ENCODE data around the gene RPL7A.
"Not testable (repeated sequence)": the region's sequence is repeated elsewhere in the genome, so short reads cannot be mapped to it uniquely, and the experiment has no call there.

RPL7A gene

GRCh38 chr9:133327834-133328484 is 20.1 kb upstream of the RPL7A start:
- DNase-seq = no peak

DNA sequence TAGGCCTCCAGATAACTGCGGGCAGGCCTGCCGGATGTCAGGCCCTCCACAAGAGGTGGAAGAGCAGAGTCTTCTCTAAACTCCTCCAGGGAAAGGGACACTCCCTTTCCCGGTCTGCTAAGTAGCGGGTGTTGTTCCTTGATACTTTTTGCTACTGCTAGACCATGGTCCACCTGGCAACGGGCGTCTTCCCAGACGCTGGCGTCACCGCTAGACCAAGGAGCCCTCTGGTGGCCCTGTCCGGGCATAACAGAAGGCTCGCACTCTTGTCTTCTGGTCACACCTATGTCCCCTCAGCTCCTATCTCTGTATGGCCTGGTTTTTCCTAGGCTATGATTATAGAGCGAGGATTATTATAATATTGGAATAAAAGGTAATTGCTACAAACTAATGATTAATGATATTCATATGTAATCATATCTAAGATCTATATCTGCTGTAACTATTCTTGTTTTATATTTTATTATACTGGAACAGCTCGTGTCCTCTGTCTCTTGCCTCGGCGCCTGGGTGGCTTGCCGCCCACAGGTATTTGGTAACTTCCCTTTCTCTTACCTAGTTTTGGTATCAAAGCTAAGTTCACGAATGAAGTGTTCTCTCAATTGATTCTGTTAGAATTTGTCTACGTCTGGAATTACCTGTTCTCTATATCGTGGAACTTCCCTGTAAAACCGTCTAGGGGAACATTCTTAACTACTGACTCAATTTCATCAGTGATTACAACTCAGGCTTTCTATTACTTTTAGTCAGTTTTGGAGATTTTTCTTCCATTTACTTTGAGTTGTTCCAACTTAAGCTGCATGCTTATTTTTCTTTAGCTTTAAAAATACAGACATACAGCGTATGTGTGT is 18.5 kb upstream of the RPL7A start:
- DNase-seq = not testable (repeated sequence)

- no peak for DNase-seq
Observed at GRCh38 chr9:133331221-133331620, 16.8 kb upstream of the RPL7A start.

GRCh38 chr9:133331641-133332380 is 16.2 kb upstream of the RPL7A start:
- no peak for DNase-seq

- DNase-seq = no peak
Observed at GRCh38 chr9:133332381-133332730, 15.7 kb upstream of the RPL7A start.

DNA sequence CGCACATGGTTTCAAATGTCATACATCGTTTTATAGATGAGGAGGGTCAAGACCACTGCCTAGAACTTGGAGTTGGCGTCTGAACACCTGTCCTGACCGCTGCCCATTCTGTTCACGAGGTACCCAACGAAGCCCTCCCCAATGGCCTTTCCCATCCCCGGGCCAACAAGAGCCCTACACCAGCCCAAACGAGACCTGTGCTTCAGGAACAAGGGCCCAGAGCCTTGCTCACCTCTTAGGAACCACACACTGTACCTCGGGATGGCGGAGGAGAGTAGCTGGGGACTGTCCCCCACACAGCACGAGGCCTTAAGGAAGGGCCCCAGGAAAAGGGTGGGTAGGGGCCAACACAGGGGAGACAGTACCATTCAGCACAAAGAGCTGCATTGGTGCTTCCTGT is 15.0 kb upstream of the RPL7A start:
- DNase-seq = no peak

- no peak for DNase-seq
Observed at GRCh38 chr9:133333566-133333965, 14.5 kb upstream of the RPL7A start.

DNA sequence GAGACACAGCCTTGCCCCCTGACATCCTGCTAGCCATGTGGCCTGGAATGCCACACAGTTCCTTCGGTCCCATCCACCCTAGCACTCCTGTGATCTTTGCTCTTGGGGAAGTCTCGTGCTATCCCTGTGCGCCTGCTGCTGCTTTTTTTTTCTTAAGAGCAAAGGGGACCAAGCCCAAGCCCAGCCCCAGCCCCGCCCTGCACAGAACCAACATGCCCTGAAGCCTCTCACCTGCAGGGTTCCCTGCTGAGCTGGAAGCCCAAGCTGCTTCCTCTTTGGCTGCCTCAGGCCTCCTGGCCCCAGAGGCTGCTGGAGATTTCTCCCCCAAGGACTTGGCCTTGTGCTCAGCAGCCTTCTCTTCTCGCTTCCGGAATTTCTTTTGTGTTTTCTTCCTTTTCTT is 13.9 kb upstream of the RPL7A start:
- DNase-seq = no peak

GRCh38 chr9:133334888-133335287 is 13.1 kb upstream of the RPL7A start:
- DNase-seq = not testable (repeated sequence)

DNA sequence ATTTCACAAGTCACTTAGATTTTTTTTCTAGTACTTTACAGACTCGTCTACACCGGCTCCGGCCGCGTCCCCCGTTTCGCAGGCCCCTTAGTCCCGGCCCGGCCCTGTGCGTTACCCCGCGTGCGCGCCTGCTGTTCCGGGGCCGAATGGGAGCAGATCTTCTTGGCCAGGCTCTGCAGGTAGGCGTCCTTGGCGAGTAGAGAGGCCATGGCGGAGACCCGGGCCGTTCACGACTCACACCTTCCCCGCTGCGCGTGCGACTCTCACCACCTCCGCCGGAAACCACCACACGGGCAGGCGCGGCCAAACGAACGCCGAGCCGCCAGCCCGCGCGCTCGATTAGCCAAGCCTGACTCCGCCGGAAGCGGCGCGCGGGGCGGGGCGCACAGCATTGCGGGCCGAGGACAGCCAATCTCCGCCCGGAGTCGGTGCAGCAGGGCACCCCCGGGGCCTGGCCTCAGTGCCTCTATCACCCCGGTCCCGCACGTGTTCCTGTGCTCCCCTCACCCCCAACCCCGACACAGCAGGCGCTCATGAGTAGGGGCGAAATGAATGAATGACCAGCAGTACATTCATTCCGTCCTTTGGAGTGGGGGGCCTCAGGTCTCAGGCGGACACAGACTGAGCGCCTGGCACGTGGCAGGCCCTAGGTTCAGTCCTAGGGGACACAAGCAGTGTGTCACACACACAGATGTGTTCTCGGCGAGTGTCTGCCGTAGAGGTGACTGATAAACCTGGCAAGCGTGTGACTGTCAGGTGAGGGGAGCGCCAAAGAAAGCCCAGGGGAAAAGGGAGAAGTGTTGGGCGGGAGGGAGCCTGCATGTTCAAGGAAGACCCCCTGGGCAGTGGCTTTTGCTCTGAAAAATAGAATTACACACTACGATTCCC is 11.8 kb upstream of the RPL7A start, which contains the start of gene SURF6:
TSS of gene SURF6 (minus strand) at position 265 of the 888 bp plus-strand sequence. CDS start at position 209, 56 bp downstream.
- DNase-seq = peak; percentile 91

DNA sequence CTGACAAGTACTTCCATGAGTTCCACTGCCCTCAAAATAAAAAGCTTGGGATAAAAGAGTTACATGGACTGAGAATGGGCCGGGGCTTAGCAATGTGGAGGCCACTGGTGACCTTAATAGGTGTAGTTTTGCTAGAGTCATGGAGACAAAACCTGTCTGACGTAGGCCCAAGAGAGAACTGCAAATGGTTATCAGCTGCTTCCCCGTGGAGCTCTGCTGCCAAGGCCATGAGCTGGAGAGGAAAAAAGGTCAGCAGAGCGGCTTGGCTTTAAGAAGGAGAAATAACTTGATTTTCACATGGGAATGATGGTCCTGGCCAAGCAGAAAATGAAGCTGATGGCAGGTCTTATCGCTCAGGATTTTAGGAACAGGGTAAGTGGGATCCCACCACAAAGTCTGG is 8.4 kb upstream of the RPL7A start:
- DNase-seq = no peak

- no peak for DNase-seq
Observed at GRCh38 chr9:133340256-133340655, 7.8 kb upstream of the RPL7A start.

GRCh38 chr9:133340916-133341315 is 7.1 kb upstream of the RPL7A start:
- DNase-seq = no peak

DNA sequence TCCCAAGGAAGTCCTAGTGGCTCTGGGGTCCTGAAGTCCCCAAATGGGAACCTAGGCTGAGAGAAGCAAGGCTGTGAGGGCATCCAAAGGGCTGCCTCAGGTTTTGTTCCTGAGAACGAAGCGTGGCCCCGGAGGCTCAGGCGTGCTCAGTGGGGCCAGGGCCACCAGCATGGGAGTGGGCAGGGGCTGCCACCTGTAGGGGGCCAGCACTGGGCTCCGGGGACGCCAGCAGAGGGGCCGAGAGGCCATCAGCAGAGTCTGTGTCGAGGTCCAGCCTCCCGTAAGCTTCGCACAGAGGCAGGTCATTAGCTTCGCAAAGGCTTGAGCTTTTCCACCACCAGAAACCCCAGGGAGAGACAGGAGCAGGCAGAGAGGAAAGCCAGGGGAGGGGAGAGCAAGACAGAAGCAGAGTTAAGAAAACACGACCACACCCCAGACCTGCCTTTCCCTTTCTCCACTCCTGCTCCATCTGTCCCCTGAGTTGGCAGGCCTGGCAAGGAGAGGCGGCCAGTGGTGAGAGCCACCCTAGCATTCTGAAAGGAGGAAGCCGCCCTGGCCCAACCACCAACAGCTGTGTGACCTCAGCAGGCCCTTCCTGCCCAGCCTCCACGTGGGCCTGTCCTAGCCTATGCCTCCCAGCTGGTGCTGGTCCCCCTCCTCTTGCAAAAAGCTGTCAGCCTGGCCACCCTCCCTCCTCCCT is 6.5 kb upstream of the RPL7A start:
- no peak for DNase-seq

GRCh38 chr9:133342069-133342406 is 6.0 kb upstream of the RPL7A start:
- DNase-seq = no peak

DNA sequence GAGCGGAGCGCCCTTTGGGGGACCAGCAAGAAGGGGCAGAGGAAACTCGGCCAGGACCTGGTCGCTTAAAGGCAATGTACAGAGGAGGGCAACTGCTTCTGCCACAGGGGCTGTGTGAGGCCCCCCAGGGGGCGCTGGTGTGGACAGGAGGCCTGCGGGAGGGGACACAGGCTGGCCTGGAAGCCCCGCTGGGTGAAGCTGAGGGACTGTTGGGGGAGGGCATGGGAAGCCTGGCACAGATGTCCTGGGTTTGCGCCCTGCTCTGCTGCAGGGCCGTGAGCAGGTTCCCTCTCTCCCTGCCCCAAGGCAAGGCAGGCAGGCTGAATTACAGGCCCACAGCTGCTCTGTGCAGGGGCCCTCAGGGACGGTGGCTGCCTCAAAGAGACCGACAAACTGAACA is 5.4 kb upstream of the RPL7A start:
- DNase-seq = no peak

- DNase-seq = no peak
Observed at GRCh38 chr9:133344071-133344470, 3.9 kb upstream of the RPL7A start.

DNA sequence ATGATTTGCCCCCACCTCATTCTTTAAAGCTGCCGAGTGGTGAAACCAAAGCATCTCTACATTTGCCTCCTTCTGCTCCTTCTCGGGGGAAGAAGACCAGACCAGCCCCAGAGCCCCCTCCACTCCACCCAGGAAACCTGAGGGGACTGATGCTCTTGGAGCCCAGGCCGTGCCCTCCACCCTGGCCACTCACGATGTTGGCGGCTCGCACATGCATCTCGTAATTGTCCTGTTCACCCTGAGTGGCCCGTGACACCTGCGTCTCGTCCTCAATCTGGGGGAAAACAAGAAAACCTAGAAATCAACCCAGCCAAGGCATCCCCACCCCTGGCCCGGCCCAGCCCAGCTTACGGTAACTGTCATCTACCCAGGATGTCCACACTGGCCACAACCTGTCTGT is 3.0 kb upstream of the RPL7A start:
- no peak for DNase-seq

DNA sequence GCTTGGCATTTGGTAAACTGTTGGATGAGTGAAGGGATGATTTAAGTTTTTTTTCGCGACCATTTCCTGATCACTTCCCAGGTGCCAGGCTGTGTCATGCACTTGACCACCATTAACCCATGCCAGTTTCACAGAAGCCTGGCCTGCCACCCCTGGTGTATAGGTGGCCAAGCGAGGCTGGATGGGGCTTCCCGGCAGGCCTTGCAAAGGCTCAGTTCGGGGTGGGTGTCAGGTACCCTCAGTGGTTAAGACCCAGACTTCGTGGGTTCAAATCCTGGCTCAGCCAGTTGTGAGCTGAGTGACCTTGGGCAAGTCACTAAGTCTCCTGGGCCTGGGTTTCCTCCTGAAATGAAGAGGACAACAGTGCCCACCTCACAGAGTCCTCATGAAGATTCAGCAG is 2.4 kb upstream of the RPL7A start:
- no peak for DNase-seq

GRCh38 chr9:133346021-133346785 is 1.8 kb upstream of the RPL7A start:
- DNase-seq = no peak

DNA sequence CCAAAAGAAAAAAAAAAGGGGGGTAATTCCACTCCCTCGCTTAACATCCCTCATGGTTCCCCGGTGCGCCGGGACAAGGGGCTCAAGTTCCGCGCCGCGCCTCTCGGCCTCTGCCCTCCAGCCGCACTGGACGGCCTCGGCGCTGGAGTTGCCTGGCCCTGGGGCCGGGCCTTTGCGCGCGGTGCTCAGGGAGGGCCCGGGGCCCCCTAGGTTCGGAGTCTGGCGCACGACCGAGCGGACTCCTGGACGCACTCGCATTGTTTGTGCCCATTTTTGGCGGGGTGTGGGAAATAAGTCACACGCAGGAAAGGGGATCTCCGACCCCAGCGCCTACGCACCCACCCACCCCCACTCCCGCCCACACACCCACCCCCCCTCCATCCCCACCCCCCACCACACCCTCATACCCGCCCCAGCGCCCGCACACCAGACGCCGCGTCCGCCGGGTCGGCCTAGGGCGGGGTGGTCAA is 468 bp upstream of the RPL7A start:
- DNase-seq = peak; percentile 24
